ENCODE measurements around the gene IMPG1.

GRCh38 chr6:75913040-75913439 is 159.4 kb downstream of the IMPG1 start:
- TF ChIP-seq CTCF (IDR thresholded peaks at IDR 0.05) (no peak), POLR2A (IDR thresholded peaks at IDR 0.05; ENCODE audit: low read depth) (no peak)
